ENCODE measurements around the gene PGM2.

GRCh38 chr4:37903901-37904300 is 77.4 kb downstream of the PGM2 start:
- TF ChIP-seq EZH2 (optimal IDR thresholded peaks at IDR 0.05; ENCODE audit: low read depth, low read length) (no peak), CTCF (IDR thresholded peaks at IDR 0.05; ENCODE audit: low read length) (no peak), EZH2phosphoT487 (IDR thresholded peaks at IDR 0.05; ENCODE audit: low read length) (no peak)

Measured in MM.1S (cell line).